Activated CD4-positive, alpha-beta T cell treated with anti-CD3 and anti-CD28 coated beads for 24 hours (primary cell): ENCODE data around the gene TRPM2.

Source experiments
- DNase-seq, 2 donors: peaks; one replicate each; pipeline ENCODE4 v3.0.0-alpha.2; 2020; ENCODE audit warnings: low read depth in 2 of 2

Gene TRPM2

GRCh38 chr21:44429894-44430293, 76.5 kb downstream of the TRPM2 start:
- no peak for DNase-seq

GRCh38 chr21:44431300-44431699, 77.9 kb downstream of the TRPM2 start:
- no peak for DNase-seq

DNA sequence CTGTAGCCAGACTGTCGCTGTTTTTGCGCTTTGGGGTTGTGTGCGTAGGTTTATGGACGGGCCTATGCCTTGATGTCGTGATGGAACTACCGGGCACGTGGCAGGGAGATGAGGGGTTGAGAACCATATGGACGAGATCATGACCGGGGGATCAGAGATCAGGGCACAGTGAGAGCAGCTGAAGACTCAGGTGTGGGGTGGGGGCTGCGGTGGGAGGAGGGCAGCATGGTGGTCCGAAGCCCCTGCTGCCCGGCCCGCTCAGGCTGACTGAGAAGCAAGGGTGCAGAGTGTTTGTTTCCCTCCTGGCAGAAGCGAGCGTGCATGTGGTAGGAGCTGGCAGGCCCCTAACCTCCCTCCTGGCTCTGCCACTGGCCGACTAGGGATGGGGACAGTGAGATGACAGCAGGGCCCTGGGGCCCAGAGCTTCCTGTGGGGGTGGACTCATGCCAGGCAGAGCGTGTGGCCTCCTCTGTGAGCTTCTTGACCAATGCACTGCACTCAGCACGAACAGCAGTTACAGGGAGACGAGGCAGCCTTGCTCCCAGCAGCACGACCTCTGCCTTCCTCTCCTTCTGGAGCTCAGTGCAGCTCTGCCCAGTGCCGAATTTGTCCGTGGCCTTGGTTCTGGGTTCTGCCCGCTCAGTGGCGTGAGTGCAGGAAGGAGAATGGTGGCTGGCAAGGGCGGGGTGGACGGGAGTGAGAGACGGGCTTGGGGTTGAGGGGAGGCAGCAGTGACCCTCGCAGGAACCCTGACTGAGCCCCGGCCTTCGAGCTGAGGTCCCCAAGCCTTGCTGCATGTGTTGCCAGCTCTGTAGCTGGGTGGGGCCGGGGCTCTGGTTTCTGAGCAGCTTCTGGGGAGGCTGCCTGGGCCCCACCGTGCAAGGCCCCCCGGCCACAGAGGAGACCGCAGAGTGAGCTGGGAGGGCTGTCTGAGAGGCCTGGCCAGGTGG, 79.7 kb downstream of the TRPM2 start:
- DNase-seq = no peak

- no peak for DNase-seq
These were observed 80.6 kb downstream of the TRPM2 start for GRCh38 chr21:44433791-44434567.

- DNase-seq = no peak
These were observed 81.1 kb downstream of the TRPM2 start for GRCh38 chr21:44434568-44434925.

DNA sequence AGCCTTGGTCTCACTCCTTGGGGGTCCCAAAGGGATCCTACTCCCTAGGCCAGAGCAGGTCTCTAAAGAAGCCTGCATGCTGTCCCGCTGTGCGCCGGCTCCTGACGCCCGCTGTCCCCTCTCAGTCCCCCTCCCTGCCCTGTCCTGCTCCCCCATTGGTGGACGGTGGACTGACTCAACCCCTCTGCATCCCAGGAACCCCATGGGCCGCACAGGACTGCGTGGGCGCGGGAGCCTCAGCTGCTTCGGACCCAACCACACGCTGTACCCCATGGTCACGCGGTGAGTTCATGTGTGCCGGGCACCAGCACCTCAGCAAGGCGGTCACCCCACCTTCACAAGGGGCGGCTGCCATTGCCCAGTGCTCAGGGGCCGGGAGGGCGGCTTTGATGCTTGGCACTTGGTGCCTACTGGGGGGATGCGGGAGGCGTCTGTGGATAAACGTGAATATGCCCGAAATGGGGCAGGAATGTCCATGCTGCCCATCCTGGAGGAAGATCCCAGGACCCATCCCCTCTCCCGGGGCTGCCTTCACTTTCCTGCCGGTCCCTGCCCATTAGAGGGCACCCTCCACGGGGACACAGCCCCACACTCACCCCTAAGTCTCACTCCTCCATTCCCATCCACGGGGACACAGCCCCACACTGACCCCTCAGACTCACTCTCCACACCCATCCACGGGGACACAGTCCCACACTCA, 81.7 kb downstream of the TRPM2 start:
- DNase-seq = no peak

GRCh38 chr21:44436111-44436611, 82.7 kb downstream of the TRPM2 start:
- no peak for DNase-seq

DNA sequence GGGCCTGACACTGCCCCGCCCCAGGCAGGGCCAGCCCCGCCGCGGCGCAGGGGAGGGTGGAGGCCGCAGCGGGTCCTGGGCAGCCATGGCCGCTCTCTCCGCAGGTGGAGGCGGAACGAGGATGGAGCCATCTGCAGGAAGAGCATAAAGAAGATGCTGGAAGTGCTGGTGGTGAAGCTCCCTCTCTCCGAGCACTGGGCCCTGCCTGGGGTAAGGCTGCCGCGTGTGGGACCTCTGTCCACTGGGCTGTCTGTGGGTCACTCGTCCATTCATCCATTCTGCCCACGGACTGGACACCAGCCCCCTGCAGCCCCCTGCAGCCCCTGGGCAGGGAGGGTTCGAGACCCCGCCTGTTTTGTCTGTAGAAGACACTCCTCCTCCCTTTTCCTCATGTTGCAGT, 83.5 kb downstream of the TRPM2 start:
- DNase-seq = no peak

DNA sequence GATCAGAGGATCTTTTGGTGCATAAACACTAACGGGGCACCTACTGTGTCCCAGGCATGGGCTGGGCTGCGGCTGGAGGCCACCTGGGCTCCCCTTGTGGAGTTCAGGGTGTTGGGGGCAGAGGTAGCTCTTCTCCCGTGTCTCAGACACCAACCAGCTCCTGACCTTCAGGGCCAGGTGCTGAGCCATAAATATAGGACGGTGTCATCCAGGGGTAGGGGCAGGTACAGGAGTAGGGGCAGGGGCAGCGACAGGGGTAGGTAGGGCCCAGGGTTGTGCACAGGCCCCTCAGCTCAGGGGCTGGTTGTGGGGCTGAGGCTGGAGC, 83.9 kb downstream of the TRPM2 start:
- no peak for DNase-seq

DNA sequence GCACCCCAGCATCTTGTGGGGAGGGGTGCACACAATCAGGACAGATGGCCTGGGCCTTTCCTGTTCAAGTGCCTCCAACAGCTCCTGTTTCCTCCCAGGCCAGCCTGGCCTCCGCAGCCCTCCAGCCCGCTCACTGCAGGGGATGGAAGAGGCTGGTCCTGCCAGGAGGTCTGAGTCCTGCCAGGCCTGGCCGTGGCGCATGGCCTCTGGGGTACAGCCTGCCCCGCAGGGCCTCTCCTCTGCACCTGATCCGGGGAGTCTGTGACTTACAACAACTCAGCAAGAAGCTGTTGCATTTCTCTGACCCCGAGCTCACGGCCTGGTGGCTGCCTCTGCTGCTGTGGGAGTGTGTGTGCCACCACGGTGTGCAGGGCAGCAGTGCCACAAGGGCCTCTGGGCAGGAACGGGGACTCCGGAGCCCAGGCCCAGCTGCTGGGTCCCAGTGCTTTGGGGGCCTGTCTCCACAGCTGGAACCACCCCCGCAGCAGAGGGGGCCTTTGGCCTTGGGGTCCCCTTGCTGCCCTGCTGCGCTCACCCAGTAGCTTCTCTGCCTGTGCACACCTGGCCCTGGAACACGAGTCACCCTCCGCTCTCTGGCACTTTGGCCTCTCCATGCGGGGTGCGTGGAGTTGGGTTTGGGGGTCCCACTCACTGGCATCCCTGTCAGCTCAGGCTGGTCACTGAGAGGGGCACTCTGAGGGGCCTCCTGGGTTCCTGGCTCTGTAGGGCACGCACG, 84.4 kb downstream of the TRPM2 start:
- DNase-seq = no peak

DNA sequence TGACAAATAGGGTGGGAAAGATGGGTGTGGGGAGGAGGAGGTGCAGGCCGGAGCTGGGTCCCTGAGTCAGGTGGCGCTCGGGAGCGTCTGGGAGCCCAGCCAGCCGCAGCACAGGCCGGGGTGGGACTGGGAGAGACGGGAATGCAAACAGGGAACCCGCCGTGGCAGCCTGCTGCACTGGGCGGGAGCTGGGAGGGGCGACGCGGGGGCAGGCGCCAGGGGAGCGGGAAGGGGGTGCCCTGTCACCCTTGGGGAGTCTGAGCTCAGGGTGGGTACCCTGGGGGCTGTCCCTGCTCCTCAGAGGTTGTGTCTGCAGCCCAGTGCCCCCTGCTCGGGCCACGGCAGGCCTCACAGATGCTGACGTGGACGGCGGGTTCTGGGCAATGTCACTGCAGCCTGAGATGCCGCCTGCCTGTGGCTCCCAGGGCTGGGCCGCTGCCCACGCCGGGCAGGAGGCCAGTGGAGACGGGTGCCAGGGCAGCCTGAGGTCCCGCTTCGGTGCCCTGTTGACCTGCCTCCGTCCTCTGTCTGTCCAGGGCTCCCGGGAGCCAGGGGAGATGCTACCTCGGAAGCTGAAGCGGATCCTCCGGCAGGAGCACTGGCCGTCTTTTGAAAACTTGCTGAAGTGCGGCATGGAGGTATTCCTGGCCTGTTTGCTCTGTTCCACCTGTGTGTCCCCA, 85.2 kb downstream of the TRPM2 start:
- DNase-seq = no peak

- no peak for DNase-seq
These were observed 85.8 kb downstream of the TRPM2 start for GRCh38 chr21:44439211-44439600.

GRCh38 chr21:44440241-44441040, 87.0 kb downstream of the TRPM2 start:
- DNase-seq = no peak

DNA sequence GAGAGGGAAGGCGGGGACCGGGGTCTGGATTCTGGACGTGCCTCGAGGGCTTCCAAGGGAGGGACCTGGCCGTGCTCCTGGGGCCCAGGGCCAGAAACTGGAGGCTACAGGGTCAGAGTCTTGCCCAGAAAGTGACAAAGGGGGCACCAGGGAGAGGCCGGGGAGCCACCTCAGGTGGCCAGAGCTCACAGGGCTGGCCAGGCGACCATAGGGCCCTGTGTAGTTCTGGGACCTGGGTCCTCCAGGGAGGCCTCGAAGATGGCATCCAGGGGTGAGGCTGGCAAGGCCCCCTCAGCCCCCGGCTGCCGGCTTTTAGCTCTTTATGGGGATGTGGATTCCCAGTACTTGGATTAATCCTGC, 87.6 kb downstream of the TRPM2 start:
- no peak for DNase-seq

DNA sequence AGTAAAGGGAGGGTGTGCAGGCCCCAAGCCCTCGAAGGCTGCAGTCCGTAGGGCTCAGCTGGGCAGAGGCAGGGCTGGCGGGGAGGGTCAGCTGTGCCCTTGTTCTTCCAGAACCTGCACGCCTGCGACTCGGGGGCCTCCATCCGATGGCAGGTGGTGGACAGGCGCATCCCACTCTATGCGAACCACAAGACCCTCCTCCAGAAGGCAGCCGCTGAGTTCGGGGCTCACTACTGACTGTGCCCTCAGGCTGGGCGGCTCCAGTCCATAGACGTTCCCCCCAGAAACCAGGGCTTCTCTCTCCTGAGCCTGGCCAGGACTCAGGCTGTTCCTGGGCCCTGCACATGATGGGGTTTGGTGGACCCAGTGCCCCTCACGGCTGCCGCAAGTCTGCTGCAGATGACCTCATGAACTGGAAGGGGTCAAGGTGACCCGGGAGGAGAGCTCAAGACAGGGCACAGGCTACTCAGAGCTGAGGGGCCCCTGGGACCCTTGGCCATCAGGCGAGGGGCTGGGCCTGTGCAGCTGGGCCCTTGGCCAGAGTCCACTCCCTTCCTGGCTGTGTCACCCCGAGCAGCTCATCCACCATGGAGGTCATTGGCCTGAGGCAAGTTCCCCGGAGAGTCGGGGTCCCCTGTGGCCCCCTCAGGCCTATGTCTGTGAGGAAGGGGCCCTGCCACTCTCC, 88.3 kb downstream of the TRPM2 start:
- DNase-seq = no peak

- DNase-seq = no peak
These were observed 89.1 kb downstream of the TRPM2 start for GRCh38 chr21:44442266-44443125.

- DNase-seq = no peak
These were observed 90.0 kb downstream of the TRPM2 start for GRCh38 chr21:44443291-44443890.

DNA sequence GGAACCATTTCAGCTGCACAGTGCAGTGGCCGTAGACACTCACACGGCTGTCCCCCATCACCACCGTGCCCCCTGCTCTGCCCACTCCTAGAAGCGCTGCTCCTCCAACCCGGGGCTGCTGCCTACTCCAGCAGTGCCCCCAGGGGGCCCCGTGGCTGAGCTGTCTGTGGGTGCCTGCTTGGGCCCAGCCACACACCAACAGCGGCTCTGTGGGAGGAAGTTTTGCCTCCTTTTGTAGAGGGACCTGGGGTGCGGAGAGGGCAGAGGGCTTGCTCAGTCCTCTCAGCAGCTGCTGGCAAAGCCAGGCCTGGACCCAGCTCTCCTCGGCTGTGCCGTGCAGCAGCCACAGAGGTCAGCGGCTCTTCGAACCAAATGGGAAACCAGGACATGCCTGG, 90.5 kb downstream of the TRPM2 start:
- DNase-seq = no peak
